Activated CD4-positive, CD25-positive, alpha-beta regulatory T cell treated with anti-CD3 and anti-CD28 coated beads, Interleukin-2, amount 50 U/mL, for 24 hours (primary cell): ENCODE measurements around the gene CLCN6.
"Not testable (repeated sequence)": the region's sequence is repeated elsewhere in the genome, so short reads cannot be mapped to it uniquely, and the experiment has no call there.

Source experiments
- ATAC-seq, 2 donors: fragments of 150-1000 bp; cut with Tn5 transposase; one replicate each; pipeline ENCODE4 v1.10.0; 2021; ENCODE audit warnings: mild to moderate bottlenecking in 1 of 2, moderate library complexity in 1 of 2

The CLCN6 gene

GRCh38 chr1:11796036-11796828 lies 9.8 kb upstream of the CLCN6 start:
- no peak for ATAC-seq

- no peak for ATAC-seq
Observed at GRCh38 chr1:11797525-11798216, 8.3 kb upstream of the CLCN6 start.

GRCh38 chr1:11799099-11799498 lies 6.9 kb upstream of the CLCN6 start:
- no peak for ATAC-seq

- no peak for ATAC-seq
Observed at GRCh38 chr1:11799896-11800295, 6.1 kb upstream of the CLCN6 start.

- ATAC-seq, result no peak
Observed at GRCh38 chr1:11800391-11800755, 5.6 kb upstream of the CLCN6 start.

GRCh38 chr1:11800756-11801433 lies 5.1 kb upstream of the CLCN6 start:
- no peak for ATAC-seq

- no peak for ATAC-seq
Observed at GRCh38 chr1:11802616-11802972, 3.4 kb upstream of the CLCN6 start.

- ATAC-seq, result peak in 1 of 2 donors; percentile 8
Observed at GRCh38 chr1:11802973-11803885, 2.8 kb upstream of the CLCN6 start.

- ATAC-seq, result not testable (repeated sequence)
Observed at GRCh38 chr1:11803924-11804665, 1.9 kb upstream of the CLCN6 start.

GRCh38 chr1:11804666-11805421 lies 1.1 kb upstream of the CLCN6 start:
- ATAC-seq, result no peak

GRCh38 chr1:11806307-11806936 lies 431 bp downstream of the CLCN6 start:
- peak; percentile 59 for ATAC-seq

- no peak for ATAC-seq
Observed at GRCh38 chr1:11807133-11807532, 1.1 kb downstream of the CLCN6 start.

- ATAC-seq, result no peak
Observed at GRCh38 chr1:11813021-11813420, 7.0 kb downstream of the CLCN6 start.

- ATAC-seq, result no peak
Observed at GRCh38 chr1:11817192-11817591, 11.2 kb downstream of the CLCN6 start.

- no peak for ATAC-seq
Observed at GRCh38 chr1:11822091-11822490, 16.1 kb downstream of the CLCN6 start.

- ATAC-seq, result no peak
Observed at GRCh38 chr1:11823366-11824137, 17.6 kb downstream of the CLCN6 start.

- ATAC-seq, result no peak
Observed at GRCh38 chr1:11825131-11825530, 19.1 kb downstream of the CLCN6 start.

- no peak for ATAC-seq
Observed at GRCh38 chr1:11826946-11827345, 21.0 kb downstream of the CLCN6 start.

GRCh38 chr1:11828511-11828910 lies 22.5 kb downstream of the CLCN6 start:
- no peak for ATAC-seq
